ENCODE measurements around the gene UAP1L1. TPM values are rescaled to one million over a fixed set of nuclear protein-coding genes. Genes with fewer than 3 reads are reported as not detected.

Gene UAP1L1
- total RNA-seq, 1 experiment from 2014 or later, result 12.4 TPM

Other genes with a start within 250 kb of the UAP1L1 start
- 0.18 and 0.74 TPM in 2 replicates for gene AJM1, start 235.0 kb upstream of the UAP1L1 start, total RNA-seq (2014; rRNA removed; shearing (Covaris generic))
- 67.5 and 92.7 TPM in 2 replicates for gene PHPT1, start 228.1 kb upstream of the UAP1L1 start, total RNA-seq (2014; rRNA removed; shearing (Covaris generic))
- 2.1 and 6.1 TPM in 2 replicates for gene MAMDC4, start 225.2 kb upstream of the UAP1L1 start, total RNA-seq (2014; rRNA removed; shearing (Covaris generic))
- 379 and 424 TPM in 2 replicates for gene EDF1, start 211.2 kb upstream of the UAP1L1 start, total RNA-seq (2014; rRNA removed; shearing (Covaris generic))
- 25.4 and 34.6 TPM in 2 replicates for gene TRAF2, start 191.0 kb upstream of the UAP1L1 start, total RNA-seq (2014; rRNA removed; shearing (Covaris generic))
- 98.8 and 99.2 TPM in 2 replicates for gene FBXW5, start 132.8 kb upstream of the UAP1L1 start, total RNA-seq (2014; rRNA removed; shearing (Covaris generic))
- gene C8G, start 132.3 kb upstream of the UAP1L1 start, total RNA-seq (2014; rRNA removed; shearing (Covaris generic)), result 1.2 TPM in 1 of 2 replicates, not detected in the other
- not detected in 2 replicates for gene LCN12, start 125.2 kb upstream of the UAP1L1 start, total RNA-seq (2014; rRNA removed; shearing (Covaris generic))
- gene PTGDS, start 100.0 kb upstream of the UAP1L1 start, total RNA-seq (2014; rRNA removed; shearing (Covaris generic)), result not detected in 2 replicates
- not detected in 2 replicates for gene LCNL1, start 94.5 kb upstream of the UAP1L1 start, total RNA-seq (2014; rRNA removed; shearing (Covaris generic))
- gene PAXX, start 85.1 kb upstream of the UAP1L1 start, total RNA-seq (2014; rRNA removed; shearing (Covaris generic)), result 60.5 and 66.9 TPM in 2 replicates
- gene CLIC3, start 80.9 kb upstream of the UAP1L1 start, total RNA-seq (2014; rRNA removed; shearing (Covaris generic)), result 0.18 and 3.9 TPM in 2 replicates
- gene ABCA2, start 49.3 kb upstream of the UAP1L1 start, total RNA-seq (2014; rRNA removed; shearing (Covaris generic)), result 1.2 and 2.2 TPM in 2 replicates
- not detected in 2 replicates for gene FUT7, start 45.4 kb upstream of the UAP1L1 start, total RNA-seq (2014; rRNA removed; shearing (Covaris generic))
- 15.9 and 17.4 TPM in 2 replicates for gene NPDC1, start 31.3 kb upstream of the UAP1L1 start, total RNA-seq (2014; rRNA removed; shearing (Covaris generic))
- gene ENTPD2, start 23.5 kb upstream of the UAP1L1 start, total RNA-seq (2014; rRNA removed; shearing (Covaris generic)), result not detected in 2 replicates
- 69.8 and 86.6 TPM in 2 replicates for gene SAPCD2, start 7.0 kb upstream of the UAP1L1 start, total RNA-seq (2014; rRNA removed; shearing (Covaris generic))
- gene MAN1B1, start 9.5 kb downstream of the UAP1L1 start, total RNA-seq (2014; rRNA removed; shearing (Covaris generic)), result 57.5 and 61.9 TPM in 2 replicates
- gene DPP7, start 37.2 kb downstream of the UAP1L1 start, total RNA-seq (2014; rRNA removed; shearing (Covaris generic)), result 23.0 and 35.4 TPM in 2 replicates
- 0.06 TPM in 1 of 2 replicates, not detected in the other for gene GRIN1, start 61.6 kb downstream of the UAP1L1 start, total RNA-seq (2014; rRNA removed; shearing (Covaris generic))
- gene LRRC26, start 92.5 kb downstream of the UAP1L1 start, total RNA-seq (2014; rRNA removed; shearing (Covaris generic)), result not detected in 2 replicates
- not detected in 2 replicates for gene TMEM210, start 94.5 kb downstream of the UAP1L1 start, total RNA-seq (2014; rRNA removed; shearing (Covaris generic))
- gene ANAPC2, start 111.0 kb downstream of the UAP1L1 start, total RNA-seq (2014; rRNA removed; shearing (Covaris generic)), result 11.3 and 23.5 TPM in 2 replicates
- 169 and 188 TPM in 2 replicates for gene SSNA1, start 111.2 kb downstream of the UAP1L1 start, total RNA-seq (2014; rRNA removed; shearing (Covaris generic))
- 11.7 and 12.8 TPM in 2 replicates for gene TPRN, start 123.2 kb downstream of the UAP1L1 start, total RNA-seq (2014; rRNA removed; shearing (Covaris generic))
- gene TMEM203, start 128.1 kb downstream of the UAP1L1 start, total RNA-seq (2014; rRNA removed; shearing (Covaris generic)), result 62.3 and 65.4 TPM in 2 replicates
- gene NDOR1, start 128.2 kb downstream of the UAP1L1 start, total RNA-seq (2014; rRNA removed; shearing (Covaris generic)), result 14.3 and 15.3 TPM in 2 replicates
- gene RNF208, start 144.7 kb downstream of the UAP1L1 start, total RNA-seq (2014; rRNA removed; shearing (Covaris generic)), result not detected in 2 replicates
- 0.91 TPM in 1 of 2 replicates, not detected in the other for gene CYSRT1, start 147.7 kb downstream of the UAP1L1 start, total RNA-seq (2014; rRNA removed; shearing (Covaris generic))
- gene RNF224, start 150.0 kb downstream of the UAP1L1 start, total RNA-seq (2014; rRNA removed; shearing (Covaris generic)), result 0.21 TPM in 1 of 2 replicates, not detected in the other
- not detected in 2 replicates for gene SLC34A3, start 153.4 kb downstream of the UAP1L1 start, total RNA-seq (2014; rRNA removed; shearing (Covaris generic))
- 294 and 321 TPM in 2 replicates for gene TUBB4B, start 163.8 kb downstream of the UAP1L1 start, total RNA-seq (2014; rRNA removed; shearing (Covaris generic))
- not detected in 2 replicates for gene STPG3, start 173.8 kb downstream of the UAP1L1 start, total RNA-seq (2014; rRNA removed; shearing (Covaris generic))
- gene NELFB, start 177.8 kb downstream of the UAP1L1 start, total RNA-seq (2014; rRNA removed; shearing (Covaris generic)), result 62.2 and 74.7 TPM in 2 replicates
- gene TOR4A, start 200.2 kb downstream of the UAP1L1 start, total RNA-seq (2014; rRNA removed; shearing (Covaris generic)), result 13.4 and 18.7 TPM in 2 replicates
- 3.5 and 10.0 TPM in 2 replicates for gene NRARP, start 224.8 kb downstream of the UAP1L1 start, total RNA-seq (2014; rRNA removed; shearing (Covaris generic))